CD14-positive monocyte (primary cell): ENCODE data around the gene PPFIBP1. TPM values are rescaled to one million over a fixed set of nuclear protein-coding genes. Genes with fewer than 3 reads are reported as not detected.

Experiments used
- DNase-seq, 3 donors: peaks; one replicate each; pipeline ENCODE4 v3.0.0-alpha.2; 2011 to 2022
- H2AFZ ChIP-seq: 2 replicates; pipeline ENCODE4 v1.6.0; 2012; ENCODE audit warnings: mild to moderate bottlenecking, low read depth, low read length, inconsistent platforms; ENCODE audit not compliant: insufficient read depth, poor library complexity, severe bottlenecking
- H3K27ac ChIP-seq, 2 donors: 1 replicate in 1 of 2; 2 replicates in 1 of 2; pipeline ENCODE4 v1.5.1; 2012 to 2013; ENCODE audit warnings: low read length in 2 of 2, control low read depth in 1 of 2, inconsistent platforms in 1 of 2, low read depth in 1 of 2, mild to moderate bottlenecking in 1 of 2
- H3K27me3 ChIP-seq, 2 donors: one replicate each; pipeline versions ENCODE4 v1.6.0 to v1.6.1; 2011 to 2013; ENCODE audit warnings: low read length in 2 of 2; ENCODE audit not compliant: control insufficient read depth in 2 of 2, insufficient read depth in 2 of 2
- H3K36me3 ChIP-seq, 2 donors: replicated peaks in 1 of 2; 1 replicate in 1 of 2; 2 replicates in 1 of 2; pipeline versions ENCODE4 v1.5.1 to v1.6.1; 2012 to 2013; ENCODE audit warnings: low read length in 2 of 2, control low read depth in 1 of 2, inconsistent platforms in 1 of 2, mild to moderate bottlenecking in 1 of 2; ENCODE audit not compliant: insufficient read depth in 2 of 2, control insufficient read depth in 1 of 2
- H3K4me1 ChIP-seq, 2 donors: 1 replicate in 1 of 2; 2 replicates in 1 of 2; pipeline versions ENCODE4 v1.5.1 to v1.6.1; 2012 to 2013; ENCODE audit warnings: low read length in 2 of 2, control low read depth in 1 of 2, inconsistent platforms in 1 of 2, mild to moderate bottlenecking in 1 of 2, moderate library complexity in 1 of 2; ENCODE audit not compliant: insufficient read depth in 2 of 2, control insufficient read depth in 1 of 2
- H3K4me2 ChIP-seq: replicated peaks from 2 replicates; pipeline ENCODE3; 2012; ENCODE audit warnings: low read length, moderate library complexity, mild to moderate bottlenecking; ENCODE audit not compliant: poor library complexity, severe bottlenecking; ENCODE audit errors: extremely low read depth
- H3K4me3 ChIP-seq, 3 experiments: fragments of 200-600 bp in 1 of 3; sonication (generic) in 1 of 3; replicated peaks in 1 of 3; 1 replicate in 2 of 3; 2 replicates in 1 of 3; pipeline ENCODE4 v1.5.1; 2011 to 2013; ENCODE audit warnings: low read length in 3 of 3, mild to moderate bottlenecking in 3 of 3, control low read depth in 2 of 3, low read depth in 2 of 3, inconsistent platforms in 1 of 3, moderate library complexity in 1 of 3
- H3K79me2 ChIP-seq: 2 replicates; pipeline ENCODE4 v1.6.0; 2012; ENCODE audit warnings: mild to moderate bottlenecking, control low read depth, inconsistent platforms, low read length, moderate library complexity; ENCODE audit not compliant: insufficient read depth
- H3K9ac ChIP-seq: 2 replicates; pipeline ENCODE4 v1.6.0; 2017; ENCODE audit warnings: low read length, mild to moderate bottlenecking; ENCODE audit not compliant: insufficient read depth, poor library complexity, severe bottlenecking
- H3K9me3 ChIP-seq, 2 donors: replicated peaks in 1 of 2; 1 replicate in 1 of 2; 2 replicates in 1 of 2; pipeline versions ENCODE4 v1.5.1 to v1.6.1; 2012 to 2013; ENCODE audit warnings: low read length in 2 of 2, control low read depth in 1 of 2; ENCODE audit not compliant: control insufficient read depth in 1 of 2, insufficient read depth in 1 of 2
- H4K20me1 ChIP-seq: 2 replicates; pipeline ENCODE4 v1.6.0; 2012; ENCODE audit warnings: mild to moderate bottlenecking, low read length, control low read depth, moderate library complexity; ENCODE audit not compliant: insufficient read depth
- H3K27ac Mint-ChIP-seq, 7 donors: one replicate each; pipeline ENCODE4 v1.8.0; 2020; ENCODE audit warnings: mild to moderate bottlenecking in 7 of 7, mixed read lengths in 7 of 7, moderate library complexity in 6 of 7, inconsistent platforms in 2 of 7
- H3K27me3 Mint-ChIP-seq, 3 donors: one replicate each; pipeline ENCODE4 v1.8.0; 2021 to 2022; ENCODE audit warnings: low read depth in 3 of 3, mild to moderate bottlenecking in 3 of 3, mixed read lengths in 3 of 3, moderate library complexity in 3 of 3, inconsistent platforms in 1 of 3
- H3K36me3 Mint-ChIP-seq, 2 donors: one replicate each; pipeline ENCODE4 v1.8.0; 2020; ENCODE audit warnings: mixed read lengths in 2 of 2, inconsistent platforms in 1 of 2, mild to moderate bottlenecking in 1 of 2
- H3K4me1 Mint-ChIP-seq: one replicate; pipeline ENCODE4 v1.8.0; 2020; ENCODE audit warnings: mild to moderate bottlenecking, mixed read lengths
- H3K4me3 Mint-ChIP-seq, 2 donors: one replicate each; pipeline ENCODE4 v1.8.0; 2020; ENCODE audit warnings: mild to moderate bottlenecking in 2 of 2, mixed read lengths in 2 of 2, moderate library complexity in 1 of 2
- H3K9me3 Mint-ChIP-seq, 7 donors: one replicate each; pipeline ENCODE4 v1.8.0; 2020 to 2022; ENCODE audit warnings: mixed read lengths in 7 of 7, mild to moderate bottlenecking in 6 of 7, moderate library complexity in 6 of 7, inconsistent platforms in 2 of 7
- CTCF ChIP-seq: fragments of 200-600 bp; IDR thresholded peaks from one replicate; pipeline ENCODE4 v1.8.0; 2022; ENCODE audit warnings: antibody characterized with exemption, mild to moderate bottlenecking
- WGBS: methylation state at CpG from one replicate; pipeline ENCODE4 v1.1.5; 2013; ENCODE audit warnings: missing lambda C conversion rate; ENCODE audit not compliant: insufficient coverage; 5-methylcytosine and 5-hydroxymethylcytosine counted together
- intact Hi-C, 2 donors: fragments of 100-400 bp; cut with micrococcal nuclease; formaldehyde crosslinking; loops; one replicate each; pipeline versions ENCODE4 v1.15.0 to v1.15.1; 2023
- polyA plus RNA-seq, 3 donors: library from polyadenylated mRNA; depleted of rRNA in 1 of 3; unstranded in 2 of 3; stranded (reverse) in 1 of 3; fragments of 300-500 nt in 2 of 3; fragments of >200 nt in 1 of 3; fragmentation: Illumina TruSeq in 2 of 3; gene quantifications; 1 replicate in 2 of 3; 2 replicates in 1 of 3; pipeline ENCODE4 v1.2.3, GENCODE V29; 2012 to 2021

The PPFIBP1 gene
- polyA plus RNA-seq, 3 donors, result 0.25 to 0.79 (median 0.53) TPM

GRCh38 chr12:27499377-27499776, 24.6 kb upstream of the PPFIBP1 start:
- H3K9me3 Mint-ChIP-seq, result peaks cover 0 to 8% (median 3%) of the 10 kb centered on the region in 7 donors
- no CpG with 5 or more reads among the region's 3 CpGs for whole genome bisulfite sequencing
- Histone ChIP-seq H3K4me3 (no peak overlapping the region), H3K4me1 (no peaks in the 10 kb centered on the region), H3K36me3 (no peaks in the 10 kb centered on the region), H3K4me2 (no peak overlapping the region), H3K79me2 (no peaks in the 10 kb centered on the region), H3K27me3 (no peaks in the 10 kb centered on the region), H4K20me1 (no peaks in the 10 kb centered on the region), H3K27ac (no peak overlapping the region), H2AFZ (no peak overlapping the region), H3K9me3 (no peaks in the 10 kb centered on the region), H3K9ac (no peak overlapping the region)
- H3K4me3 Mint-ChIP-seq, result no peak overlapping the region
- no peak for DNase-seq
- intact Hi-C loops, result no loop called here
- no peak for TF ChIP-seq CTCF
- no peaks in the 10 kb centered on the region for H3K4me1 Mint-ChIP-seq
- no peak overlapping the region for H3K27ac Mint-ChIP-seq
- H3K27me3 Mint-ChIP-seq, result no peaks in the 10 kb centered on the region
- H3K36me3 Mint-ChIP-seq, result no peaks in the 10 kb centered on the region

DNA sequence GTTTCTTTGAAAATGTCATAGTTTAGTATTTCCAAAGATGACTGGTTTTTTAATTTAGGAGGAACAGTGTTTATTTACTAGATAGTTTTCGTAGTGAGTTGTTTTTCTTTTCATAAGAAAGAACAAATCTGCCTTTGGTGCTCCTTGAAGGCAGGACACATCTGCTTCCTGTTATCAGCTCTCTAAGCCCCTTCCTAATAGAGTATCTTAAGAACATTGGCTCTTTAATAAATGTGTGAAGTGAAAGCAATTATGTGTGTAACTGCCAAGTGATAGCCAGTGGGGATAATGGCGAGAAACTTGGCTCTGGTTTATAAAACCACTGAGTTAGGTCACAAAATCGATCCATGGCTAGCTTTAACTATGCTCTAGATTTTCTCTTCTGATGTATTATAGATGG, 23.5 kb upstream of the PPFIBP1 start:
- Histone ChIP-seq H3K9me3 (no peaks in the 10 kb centered on the region), H3K4me2 (no peak overlapping the region), H3K27me3 (no peaks in the 10 kb centered on the region), H3K4me1 (no peaks in the 10 kb centered on the region), H3K36me3 (no peaks in the 10 kb centered on the region), H3K79me2 (no peaks in the 10 kb centered on the region), H3K9ac (no peak overlapping the region), H2AFZ (no peak overlapping the region), H3K4me3 (no peak overlapping the region), H3K27ac (no peak overlapping the region), H4K20me1 (no peaks in the 10 kb centered on the region)
- H3K9me3 Mint-ChIP-seq, result peaks cover 0 to 8% (median 3%) of the 10 kb centered on the region in 7 donors
- no CpG with 5 or more reads among the region's 3 CpGs for WGBS
- TF ChIP-seq CTCF, result no peak
- no peak overlapping the region for H3K4me3 Mint-ChIP-seq
- no peak for DNase-seq
- H3K27me3 Mint-ChIP-seq, result no peaks in the 10 kb centered on the region
- H3K36me3 Mint-ChIP-seq, result no peaks in the 10 kb centered on the region
- intact Hi-C loops, result no loop called here
- H3K4me1 Mint-ChIP-seq, result no peaks in the 10 kb centered on the region
- H3K27ac Mint-ChIP-seq, result no peak overlapping the region
